ENCODE measurements around the gene VIPR1.

- TF ChIP-seq NFIC (IDR thresholded peaks at IDR 0.05; ENCODE audit: borderline replicate concordance) (no peak), CTCF (IDR thresholded peaks at IDR 0.05) (no peak), CHD2 (IDR thresholded peaks at IDR 0.05; ENCODE audit: low read length, partially characterized antibody) (no peak), POLR2AphosphoS5 (IDR thresholded peaks at IDR 0.05; ENCODE audit: low read depth, low read length) (no peak), REST (IDR thresholded peaks at IDR 0.05; ENCODE audit: low read depth, low read length) (no peak), TAF1 (IDR thresholded peaks at IDR 0.05; ENCODE audit: borderline replicate concordance, low read depth, low read length) (no peak), RXRA (IDR thresholded peaks at IDR 0.05; ENCODE audit: borderline replicate concordance, low read depth) (no peak)
Observed at GRCh38 chr3:42461762-42462161, 40.7 kb upstream of the VIPR1 start.

All from SK-N-SH (cell line).